T-helper 2 cell (primary cell): Measurements from ENCODE around the gene PPP2CA.
"Not testable (repeated sequence)": the region's sequence is repeated elsewhere in the genome, so short reads cannot be mapped to it uniquely, and the experiment has no call there.

Experiments used
- DNase-seq, 5 experiments: peaks; one replicate each; pipeline versions ENCODE4 v3.0.0 to v3.0.0-alpha.2; 2012 to 2022

The PPP2CA gene

DNA sequence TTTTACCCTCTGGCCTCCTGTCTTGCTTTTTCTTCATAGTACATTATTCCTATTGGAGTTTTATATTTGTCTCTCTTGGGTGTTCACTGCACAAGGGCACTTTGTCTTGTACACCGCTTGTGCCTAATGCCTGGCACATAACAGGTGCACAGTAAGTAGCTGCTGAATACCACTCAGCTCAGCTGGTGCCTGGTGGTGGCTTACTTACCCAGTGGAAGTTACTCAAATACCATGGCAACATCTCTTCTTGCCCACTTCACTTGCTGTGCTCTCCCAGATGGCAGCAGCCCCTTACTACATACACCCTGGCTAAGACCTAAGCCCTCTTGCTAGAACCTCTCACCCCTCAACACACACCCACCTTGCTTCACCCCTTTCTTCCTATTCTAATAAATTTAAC, 37.8 kb downstream of the PPP2CA start:
- no peak for DNase-seq

- peak; percentile 40 to 68 (median 64) for DNase-seq
Measured at GRCh38 chr5:134184155-134185135, 41.4 kb downstream of the PPP2CA start.

DNA sequence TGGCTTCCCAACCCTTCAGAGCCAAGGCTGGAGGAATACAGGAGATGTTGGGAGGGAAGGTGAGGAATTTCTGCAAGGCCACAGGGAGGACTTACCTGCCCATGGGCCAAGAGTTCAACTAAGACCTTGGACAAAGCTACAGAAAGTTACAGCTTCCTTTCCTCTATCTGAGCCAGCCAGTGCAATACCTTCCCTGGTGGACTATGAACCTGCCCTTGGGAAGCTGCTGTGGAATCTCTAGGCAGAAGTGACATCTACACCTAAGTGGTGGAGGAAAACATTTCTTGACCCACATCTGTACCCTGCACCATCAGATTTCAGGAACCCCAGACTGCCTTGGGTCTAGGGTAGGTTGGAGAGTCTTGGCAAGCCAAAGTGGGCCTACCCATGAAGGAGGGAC, 42.4 kb downstream of the PPP2CA start:
- no peak for DNase-seq

DNA sequence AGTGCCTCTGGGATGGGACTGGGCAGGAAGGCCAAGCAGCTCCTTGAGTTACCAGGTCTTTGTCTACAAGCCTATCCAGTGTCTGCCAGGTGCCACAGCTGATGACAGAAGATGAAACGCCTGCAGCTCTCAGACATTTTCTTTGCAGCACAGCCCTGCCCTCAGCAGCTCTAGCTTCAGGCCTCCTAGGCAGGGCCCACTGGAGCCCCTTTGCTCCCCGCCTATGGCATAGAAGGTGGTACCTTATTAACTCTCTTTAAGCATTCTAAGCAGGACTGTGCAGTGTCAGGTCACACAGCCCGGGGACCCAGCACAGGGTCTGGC, 47.8 kb downstream of the PPP2CA start:
- DNase-seq = no peak

- DNase-seq = no peak
Measured at GRCh38 chr5:134177369-134178095, 48.3 kb downstream of the PPP2CA start.

DNA sequence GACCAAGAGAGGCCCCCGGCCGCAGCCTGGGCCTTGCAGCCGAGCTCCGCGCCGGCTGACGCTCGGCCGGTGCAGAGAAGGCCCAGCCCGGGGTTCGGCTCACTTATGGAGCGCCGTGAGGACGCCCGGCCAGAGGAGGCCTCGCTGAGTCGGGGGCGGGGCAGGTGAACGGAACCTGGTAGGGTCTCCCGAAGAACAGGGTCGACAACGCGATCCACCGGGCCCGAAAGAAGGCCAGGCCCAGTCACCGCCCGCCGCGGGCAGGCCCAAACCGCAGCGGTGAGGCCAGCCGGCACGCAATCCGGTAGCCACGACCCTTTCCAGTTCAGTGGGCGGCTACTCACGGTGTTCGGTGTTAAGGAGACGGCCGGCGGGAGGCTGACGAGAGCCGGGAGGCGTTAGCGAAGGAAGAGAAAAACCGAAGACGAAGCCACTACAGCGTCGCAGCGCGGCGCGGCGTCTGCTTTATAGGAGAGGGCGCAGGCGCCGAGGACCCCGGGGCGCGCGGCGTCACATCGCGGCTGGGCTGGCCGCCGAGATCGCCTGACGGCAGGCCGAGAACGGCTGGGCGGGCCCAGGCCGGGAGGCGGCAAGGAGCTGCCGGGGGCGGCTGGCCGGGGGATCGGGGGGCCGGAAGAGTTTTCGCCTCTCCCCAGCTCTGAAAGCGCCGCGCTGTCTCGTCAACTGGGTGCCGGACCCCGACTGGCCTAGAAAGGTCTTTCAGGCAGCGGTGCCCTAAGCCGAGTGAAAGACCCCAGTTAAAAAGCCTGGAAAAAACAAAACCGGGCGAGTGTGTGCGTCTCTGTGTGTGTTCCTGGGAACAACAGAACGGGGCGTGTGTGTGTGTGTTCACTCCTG, 49.1 kb downstream of the PPP2CA start, which contains the start of gene SKP1:
Gene SKP1, minus strand, starts transcription at position 440 of the 858 bp plus-strand sequence. CDS start 2,928 bp downstream, outside the sequence.
- DNase-seq = peak; percentile 72 to 91 (median 79)

GRCh38 chr5:134175921-134176510, 49.9 kb downstream of the PPP2CA start:
- DNase-seq = peak in 4 of 5 experiments; percentile 31 to 61 (median 48)

DNA sequence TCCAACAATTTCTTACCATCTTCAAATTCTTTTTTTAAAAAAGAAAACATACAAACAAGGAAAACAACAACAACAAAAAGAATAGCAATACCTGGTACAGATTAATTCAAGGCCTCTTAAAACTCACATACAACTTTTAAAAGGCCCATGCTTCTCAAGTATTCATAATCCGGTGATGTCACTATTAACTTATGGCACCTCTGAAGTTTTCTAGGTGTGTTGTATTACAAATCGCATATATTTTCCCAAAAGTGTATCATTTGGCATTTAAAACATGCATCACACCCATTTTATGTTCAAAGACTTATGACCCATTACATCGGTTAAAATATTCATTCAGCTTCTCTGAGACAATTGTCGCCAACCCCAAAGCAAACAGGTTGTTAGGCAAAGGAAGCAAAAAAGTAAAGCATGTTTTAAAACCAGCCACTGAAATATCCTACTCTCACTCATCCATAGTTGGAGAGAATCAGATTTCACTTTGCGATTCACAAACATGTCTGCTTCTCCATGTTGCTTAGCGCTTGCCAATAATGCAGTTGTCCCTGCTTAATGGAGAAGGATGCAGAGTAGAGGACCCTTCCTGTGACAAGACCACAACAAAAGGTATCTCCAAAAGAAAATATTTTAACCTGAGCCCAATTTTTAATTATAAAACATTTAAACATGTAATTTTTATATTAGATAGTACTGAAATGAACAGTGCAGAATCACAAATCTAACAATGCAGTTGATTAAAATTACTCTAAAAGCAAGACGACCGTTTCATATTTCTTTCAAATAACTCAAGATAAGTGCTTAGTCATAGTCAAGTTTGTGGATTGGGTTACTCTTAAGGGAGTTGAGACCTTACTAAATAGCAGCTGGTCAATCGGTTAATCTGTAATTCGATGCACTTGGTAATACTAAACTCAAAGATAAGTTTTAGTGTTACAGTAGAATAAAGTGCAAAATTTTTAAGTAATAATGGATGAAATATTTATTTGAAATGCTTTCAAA, 50.7 kb downstream of the PPP2CA start:
- peak in 1 of 5 experiments; percentile 39 for DNase-seq

DNA sequence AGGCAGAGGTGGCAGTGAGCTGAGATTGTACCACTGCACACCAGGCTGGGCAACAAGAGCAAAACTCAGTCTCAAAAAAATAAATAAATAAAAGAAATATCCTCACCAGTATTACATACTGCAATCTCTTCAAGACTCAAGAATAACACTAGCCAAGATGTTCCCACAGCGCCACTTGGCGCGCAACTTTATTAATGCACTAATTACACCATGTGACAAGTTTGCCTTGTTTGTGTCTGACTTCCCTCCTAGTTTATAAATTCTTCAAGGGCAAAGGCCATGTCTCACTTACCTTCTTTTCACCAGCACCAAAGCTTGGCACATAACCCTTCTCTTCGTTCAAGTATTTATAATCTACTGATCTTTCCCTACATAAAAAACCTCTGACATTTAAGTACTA, 53.9 kb downstream of the PPP2CA start:
- DNase-seq = no peak

- DNase-seq = no peak
Measured at GRCh38 chr5:134162592-134162991, 63.3 kb downstream of the PPP2CA start.

- DNase-seq = no peak
Measured at GRCh38 chr5:134161513-134162395, 64.1 kb downstream of the PPP2CA start.

DNA sequence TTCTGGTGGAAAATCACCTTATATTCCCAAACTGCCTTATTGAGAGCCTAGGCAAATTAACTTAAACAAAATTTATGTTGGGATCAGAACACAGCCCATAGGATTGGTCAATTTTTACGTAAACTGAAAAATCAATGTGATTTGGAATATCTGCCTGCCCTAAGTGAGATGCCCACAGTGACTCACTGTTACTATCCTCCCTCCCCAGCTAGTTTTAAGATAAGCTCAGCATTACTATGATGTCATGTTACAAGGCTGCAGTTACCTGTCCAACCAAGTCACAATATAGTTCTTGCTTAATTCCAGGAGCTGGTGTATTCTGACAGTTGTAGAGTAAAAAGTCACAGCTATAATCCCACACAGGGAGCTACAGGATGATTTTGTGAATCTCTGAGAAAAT, 72.2 kb downstream of the PPP2CA start:
- DNase-seq = no peak

- DNase-seq = no peak
Measured at GRCh38 chr5:134153241-134153640, 72.6 kb downstream of the PPP2CA start.

DNA sequence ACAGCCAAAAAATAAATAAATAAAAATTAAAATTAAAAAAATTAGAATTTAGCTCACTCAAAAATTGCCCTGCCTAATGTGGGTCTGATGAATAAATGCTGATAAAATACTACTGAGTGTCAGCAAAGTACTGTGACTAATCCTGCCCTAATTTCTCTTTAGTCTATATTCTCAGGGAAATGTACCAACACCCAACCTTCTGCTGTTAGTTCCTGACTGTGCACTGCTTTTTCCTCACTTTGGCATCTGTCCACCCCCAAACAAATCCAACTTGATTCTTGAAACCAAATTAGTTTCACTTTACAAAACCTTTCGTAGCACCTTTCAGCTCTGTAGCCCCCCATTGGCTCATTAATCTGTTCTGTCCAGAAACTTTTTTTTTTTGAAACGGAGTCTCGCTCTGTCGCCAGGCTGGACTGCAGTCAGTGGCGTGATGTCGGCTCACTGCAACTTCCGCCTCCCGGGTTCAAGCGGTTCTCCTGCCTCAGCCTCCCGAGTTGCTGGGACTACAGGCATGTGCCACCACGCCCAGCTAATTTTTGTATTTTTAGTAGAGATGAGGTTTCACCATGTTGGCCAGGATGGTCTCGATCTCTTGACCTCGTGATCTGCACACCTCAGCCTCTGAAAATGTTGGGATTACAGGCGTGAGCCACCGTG, 73.6 kb downstream of the PPP2CA start:
- not testable (repeated sequence) for DNase-seq

GRCh38 chr5:134151723-134152122, 74.2 kb downstream of the PPP2CA start:
- no peak for DNase-seq

DNA sequence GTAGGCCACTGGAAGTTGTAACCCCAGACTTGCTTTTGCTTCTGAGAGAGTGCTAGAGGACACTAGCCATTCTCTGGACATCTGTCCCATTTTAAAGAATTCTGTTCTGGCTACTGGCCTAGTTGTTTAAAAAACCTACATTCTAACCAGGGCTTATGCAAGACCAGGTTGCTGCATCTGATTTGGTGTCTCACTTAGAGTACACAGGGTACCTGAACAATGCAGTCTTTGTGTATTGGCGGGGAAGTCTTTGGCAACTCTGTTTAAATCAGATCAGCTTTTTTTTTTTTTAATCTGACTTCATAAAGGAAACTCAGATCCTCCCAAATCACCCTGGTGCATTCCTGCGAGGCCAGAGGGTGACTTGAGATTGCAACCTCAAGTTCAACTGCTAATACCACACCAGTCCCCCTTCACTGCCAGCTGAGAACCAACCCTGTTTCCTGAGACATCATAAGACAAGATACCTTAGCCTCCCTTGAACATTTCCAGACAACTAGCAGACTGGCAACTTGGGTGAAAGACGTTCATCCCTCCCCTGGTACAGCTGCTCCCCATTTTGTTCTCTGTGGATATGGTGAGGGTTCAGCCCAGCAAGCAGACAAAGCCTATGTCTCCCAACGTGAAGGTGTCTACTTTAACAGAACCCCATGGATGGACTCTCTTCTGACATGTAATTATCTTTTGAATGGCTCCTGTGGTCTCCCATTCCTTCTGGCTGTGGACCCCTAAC, 76.1 kb downstream of the PPP2CA start:
- DNase-seq = no peak

GRCh38 chr5:134148986-134149539, 76.8 kb downstream of the PPP2CA start:
- no peak for DNase-seq

- DNase-seq = no peak
Measured at GRCh38 chr5:134148316-134148715, 77.6 kb downstream of the PPP2CA start.
